SK-N-SH (cell line): ENCODE results near the gene OTOL1. TPM values are rescaled to one million over a fixed set of nuclear protein-coding genes. Genes with fewer than 3 reads are reported as not detected.

ENCODE experiments used
- CTCF ChIA-PET: fragments of 300-600, 350-600 bp; formaldehyde crosslinking; extraction: SDS; loops from one replicate; lab custom pipeline; 2021; lab: Yijun Ruan, JAX
- POLR2A ChIA-PET: fragments of 350-600 bp; sonication (Branson Sonifier 250); formaldehyde crosslinking; extraction: SDS; loops from one replicate; lab custom pipeline; 2020; ENCODE audit warnings: antibody characterized with exemption, inconsistent platforms; lab: Yijun Ruan, JAX
- DNase-seq: peaks from one replicate; pipeline ENCODE4 v3.0.0; 2012
- H2AFZ ChIP-seq: fragments of 200-600 bp; sonication (generic); 2 replicates; pipeline ENCODE4 v1.8.1; 2016; ENCODE audit warnings: antibody characterized with exemption, mild to moderate bottlenecking, low read depth
- H3F3A ChIP-seq: fragments of 200-600 bp; sonication (generic); replicated peaks from 2 replicates; pipeline ENCODE3; 2016; ENCODE audit warnings: antibody characterized with exemption, mild to moderate bottlenecking; ENCODE audit not compliant: insufficient read depth
- H3K27ac ChIP-seq, 2 experiments: fragments of 200-500 bp in 1 of 2; fragments of 200-600 bp in 1 of 2; sonication (Bioruptor generic) in 1 of 2; sonication (generic), shearing (Covaris generic) in 1 of 2; 2 replicates each; pipeline versions ENCODE4 v1.5.1 to v1.6.1; 2014 to 2016; ENCODE audit warnings: low read depth in 2 of 2, inconsistent platforms in 1 of 2, low read length in 1 of 2, mild to moderate bottlenecking in 1 of 2, mixed read lengths in 1 of 2
- H3K27me3 ChIP-seq: fragments of 200-600 bp; sonication (generic), shearing (Covaris generic); 2 replicates; pipeline ENCODE4 v1.6.1; 2016; ENCODE audit warnings: mixed run types; ENCODE audit not compliant: insufficient read depth
- H3K36me3 ChIP-seq, 2 experiments: fragments of 200-500 bp in 1 of 2; fragments of 200-600 bp in 1 of 2; sonication (Bioruptor generic) in 1 of 2; sonication (generic) in 1 of 2; replicated peaks in 1 of 2; 2 replicates each; pipeline versions ENCODE3 to v1.5.1; 2014 to 2016; ENCODE audit warnings: low read length in 1 of 2, mild to moderate bottlenecking in 1 of 2; ENCODE audit not compliant: insufficient read depth in 2 of 2, control insufficient read depth in 1 of 2
- H3K4me1 ChIP-seq, 2 experiments: fragments of 200-500 bp in 1 of 2; fragments of 200-600 bp in 1 of 2; sonication (Bioruptor generic) in 1 of 2; sonication (generic), shearing (Covaris generic) in 1 of 2; 2 replicates each; pipeline versions ENCODE4 v1.5.1 to v1.6.1; 2014 to 2016; ENCODE audit warnings: low read depth in 1 of 2, low read length in 1 of 2, mixed run types in 1 of 2; ENCODE audit not compliant: insufficient read depth in 2 of 2, control insufficient read depth in 1 of 2
- H3K4me2 ChIP-seq: fragments of 200-600 bp; sonication (generic), shearing (Covaris generic); 2 replicates; pipeline ENCODE4 v1.6.1; 2017; ENCODE audit warnings: mixed run types
- H3K4me3 ChIP-seq, 2 experiments: fragments of 200-500 bp in 1 of 2; fragments of 200-600 bp in 1 of 2; sonication (Bioruptor generic) in 1 of 2; sonication (generic), shearing (Covaris generic) in 1 of 2; 2 replicates each; pipeline versions ENCODE4 v1.5.1 to v1.8.1; 2014 to 2016; ENCODE audit warnings: low read depth in 2 of 2, inconsistent platforms in 1 of 2, low read length in 1 of 2, mild to moderate bottlenecking in 1 of 2, mixed read lengths in 1 of 2, moderate library complexity in 1 of 2
- H3K79me2 ChIP-seq: fragments of 200-600 bp; sonication (generic); 2 replicates; pipeline ENCODE4 v1.8.1; 2017; ENCODE audit warnings: mild to moderate bottlenecking; ENCODE audit not compliant: insufficient read depth
- H3K9ac ChIP-seq: fragments of 200-600 bp; sonication (generic); 2 replicates; pipeline ENCODE4 v1.6.1; 2017; ENCODE audit warnings: mixed run types
- H3K9me2 ChIP-seq: fragments of 200-600 bp; sonication (generic); 2 replicates; pipeline ENCODE4 v1.6.1; 2017; ENCODE audit warnings: mixed run types
- H3K9me3 ChIP-seq: fragments of 200-600 bp; sonication (generic); 2 replicates; pipeline ENCODE4 v1.6.1; 2017; ENCODE audit warnings: mixed run types, mild to moderate bottlenecking, moderate library complexity
- H4K20me1 ChIP-seq: fragments of 200-600 bp; sonication (generic); 2 replicates; pipeline ENCODE4 v1.6.1; 2017; ENCODE audit warnings: mild to moderate bottlenecking, mixed run types; ENCODE audit not compliant: insufficient read depth
- ELF1 ChIP-seq: IDR thresholded peaks from 2 replicates; pipeline ENCODE4 v1.4.0; 2012
- EP300 ChIP-seq, 2 experiments: IDR thresholded peaks; 2 replicates each; pipeline versions ENCODE4 v1.4.0 to v1.6.1; 2012; ENCODE audit warnings: borderline replicate concordance in 1 of 2, low read depth in 1 of 2, low read length in 1 of 2
- GABPA ChIP-seq: IDR thresholded peaks from 2 replicates; pipeline ENCODE4 v1.4.0; 2012; ENCODE audit warnings: low read depth, mild to moderate bottlenecking
- MAX ChIP-seq: IDR thresholded peaks from 2 replicates; pipeline ENCODE4 v1.4.0; 2012; ENCODE audit warnings: low read depth
- NFIC ChIP-seq: IDR thresholded peaks from 2 replicates; pipeline ENCODE4 v1.4.0; 2012; ENCODE audit warnings: borderline replicate concordance
- NRF1 ChIP-seq: IDR thresholded peaks from 2 replicates; pipeline ENCODE4 v1.6.1; 2012; ENCODE audit warnings: low read depth, mild to moderate bottlenecking, low read length
- PBX3 ChIP-seq: IDR thresholded peaks from 2 replicates; pipeline ENCODE4; 2012
- SIN3A ChIP-seq: IDR thresholded peaks from 2 replicates; pipeline ENCODE4 v1.6.1; 2012; ENCODE audit warnings: low read depth, mild to moderate bottlenecking, low read length, moderate library complexity, borderline replicate concordance
- SMC3 ChIP-seq: IDR thresholded peaks from 2 replicates; pipeline ENCODE4 v1.6.1; 2012; ENCODE audit warnings: low read depth, low read length, improper control_type of control experiment
- TEAD4 ChIP-seq: IDR thresholded peaks from 2 replicates; pipeline ENCODE4 v1.4.0; 2012; ENCODE audit warnings: mild to moderate bottlenecking, borderline replicate concordance; ENCODE audit not compliant: insufficient read depth
- USF2 ChIP-seq: fragments of 150-350 bp; IDR thresholded peaks from 2 replicates; pipeline ENCODE4 v1.6.1; 2017; ENCODE audit warnings: antibody characterized with exemption, low read length, low read depth, borderline replicate concordance
- YY1 ChIP-seq: IDR thresholded peaks from 2 replicates; pipeline ENCODE4 v1.4.0; 2012; ENCODE audit warnings: low read depth, mild to moderate bottlenecking
- WGBS: methylation state at CpG from one replicate; pipeline ENCODE4 v1.1.6; 2017; ENCODE audit warnings: low lambda C conversion rate; 5-methylcytosine and 5-hydroxymethylcytosine counted together
- polyA plus RNA-seq, 3 experiments: library from polyadenylated mRNA; depleted of rRNA; stranded (reverse); fragments of >200 nt; gene quantifications; 2 replicates each; pipeline ENCODE4 v1.2.3, GENCODE V29; 2012

Gene OTOL1
- polyA plus RNA-seq, 1 of the 3 experiments (the other 2 are of a cell fraction): not detected

- no peak for TF ChIP-seq SIN3A
- no peak for TF ChIP-seq USF2
Observed at GRCh38 chr3:161455962-161456361, 40.6 kb upstream of the OTOL1 start (continued).

- no peaks in the 10 kb centered on the region for H3K9me2 ChIP-seq
- H4K20me1 ChIP-seq: no peaks in the 10 kb centered on the region
- no peaks in the 10 kb centered on the region for H3K27me3 ChIP-seq
- no peak overlapping the region for H3K4me3 ChIP-seq
- no peak overlapping the region for H2AFZ ChIP-seq
- peaks cover 5% of the 10 kb centered on the region; the same call in 1 of the 2 replicates for H3K9me3 ChIP-seq
- H3K27ac ChIP-seq: no peak overlapping the region
- no peaks in the 10 kb centered on the region for H3K4me1 ChIP-seq
- H3K4me2 ChIP-seq: no peak overlapping the region
- no peak for TF ChIP-seq NRF1
- TF ChIP-seq NFIC: no peak
- TF ChIP-seq MAX: no peak
- TF ChIP-seq GABPA: no peak
- TF ChIP-seq EP300 (IDR thresholded peaks at IDR 0.05; ENCODE audit: borderline replicate concordance in 1 of 2, low read depth in 1 of 2, low read length in 1 of 2): no peak
- TF ChIP-seq SMC3: no peak
- no peak for TF ChIP-seq YY1
- TF ChIP-seq, all 33 proteins: peak for 0
- Histone ChIP-seq H3K79me2 (no peaks in the 10 kb centered on the region), H3F3A (no peaks in the 10 kb centered on the region), H3K36me3 (no peaks in the 10 kb centered on the region), H3K9ac (no peak overlapping the region)
- ChIA-PET POLR2A (no interaction called here), CTCF (interaction anchor here (0.9 to 1.5 kb wide), 2 partner anchors 10 to 12 kb away, joined by 3 read pairs; no protein-coding TSS in a partner anchor)
- DNase-seq: no peak
Observed at GRCh38 chr3:161462138-161462537, 34.5 kb upstream of the OTOL1 start.

GRCh38 chr3:161471211-161471610, 25.4 kb upstream of the OTOL1 start:
- WGBS: 32% methylated on average over 1 of the region's 1 CpG
- no peak overlapping the region for H3K4me3 ChIP-seq
- no peak overlapping the region for H3K27ac ChIP-seq
- no peak for DNase-seq
- no peak overlapping the region for H2AFZ ChIP-seq
- TF ChIP-seq PBX3 (no peak), USF2 (no peak), ELF1 (no peak), TEAD4 (no peak)
- ChIA-PET POLR2A (no interaction called here), CTCF (no interaction called here)
- H3K4me1 ChIP-seq: no peaks in the 10 kb centered on the region; a peak in 2 of 4 replicates
- H3K4me2 ChIP-seq: no peak overlapping the region
- no peak overlapping the region for H3K9ac ChIP-seq
- no peaks in the 10 kb centered on the region for H3K79me2 ChIP-seq
- H3K27me3 ChIP-seq: no peaks in the 10 kb centered on the region
- H3F3A ChIP-seq: no peaks in the 10 kb centered on the region
- no peaks in the 10 kb centered on the region for H3K9me3 ChIP-seq
- no peaks in the 10 kb centered on the region for H3K9me2 ChIP-seq
- H4K20me1 ChIP-seq: no peaks in the 10 kb centered on the region
- H3K36me3 ChIP-seq: no peaks in the 10 kb centered on the region
